ENCODE measurements around the gene PAX9.

DNA sequence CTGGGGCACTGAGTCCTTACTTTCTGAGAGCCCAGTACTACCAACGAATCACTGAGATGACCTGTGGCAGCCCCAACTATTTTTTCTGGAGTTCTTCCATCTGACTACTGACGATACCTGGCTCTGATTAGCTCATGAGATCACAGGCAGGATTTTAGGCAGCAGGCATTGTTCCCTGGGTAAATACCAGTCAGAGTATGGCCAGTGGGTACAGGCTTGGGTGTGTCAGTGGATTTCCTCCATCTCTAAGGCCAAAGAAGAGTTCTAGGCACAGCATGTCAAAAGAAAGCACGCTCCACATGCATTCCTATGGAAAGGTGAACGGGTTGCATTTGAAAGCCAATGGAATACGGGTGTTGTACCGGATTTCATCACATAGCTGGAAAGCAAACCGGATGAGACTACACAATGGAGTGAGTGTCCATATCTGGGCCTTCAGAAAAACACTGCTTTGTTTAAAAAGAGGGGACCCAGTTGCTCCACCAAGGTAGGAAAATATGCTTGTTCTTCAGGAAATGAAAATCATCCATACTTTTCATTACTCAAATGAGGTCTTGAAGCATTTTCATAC lies 55.0 kb downstream of the PAX9 start:
- TF ChIP-seq, protein P1, sequence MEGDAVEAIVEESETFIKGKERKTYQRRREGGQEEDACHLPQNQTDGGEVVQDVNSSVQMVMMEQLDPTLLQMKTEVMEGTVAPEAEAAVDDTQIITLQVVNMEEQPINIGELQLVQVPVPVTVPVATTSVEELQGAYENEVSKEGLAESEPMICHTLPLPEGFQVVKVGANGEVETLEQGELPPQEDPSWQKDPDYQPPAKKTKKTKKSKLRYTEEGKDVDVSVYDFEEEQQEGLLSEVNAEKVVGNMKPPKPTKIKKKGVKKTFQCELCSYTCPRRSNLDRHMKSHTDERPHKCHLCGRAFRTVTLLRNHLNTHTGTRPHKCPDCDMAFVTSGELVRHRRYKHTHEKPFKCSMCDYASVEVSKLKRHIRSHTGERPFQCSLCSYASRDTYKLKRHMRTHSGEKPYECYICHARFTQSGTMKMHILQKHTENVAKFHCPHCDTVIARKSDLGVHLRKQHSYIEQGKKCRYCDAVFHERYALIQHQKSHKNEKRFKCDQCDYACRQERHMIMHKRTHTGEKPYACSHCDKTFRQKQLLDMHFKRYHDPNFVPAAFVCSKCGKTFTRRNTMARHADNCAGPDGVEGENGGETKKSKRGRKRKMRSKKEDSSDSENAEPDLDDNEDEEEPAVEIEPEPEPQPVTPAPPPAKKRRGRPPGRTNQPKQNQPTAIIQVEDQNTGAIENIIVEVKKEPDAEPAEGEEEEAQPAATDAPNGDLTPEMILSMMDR (IDR thresholded peaks at IDR 0.05) = no peak
- TF ChIP-seq POLR2A (IDR thresholded peaks at IDR 0.05) = no peak

All from uterus (tissue), 2 donors.